Left cardiac atrium (tissue), 4 donors: ENCODE results near the gene PLCL1. TPM values are rescaled to one million over a fixed set of nuclear protein-coding genes. Genes with fewer than 3 reads are reported as not detected.

Experiments
- ATAC-seq, 2 donors: fragments of 200-7000 bp; cut with Tn5 transposase; one replicate each; pipeline ENCODE4 v1.9.1; 2020; ENCODE audit warnings: mild to moderate bottlenecking in 2 of 2, moderate library complexity in 2 of 2
- DNase-seq: peaks from one replicate; pipeline ENCODE4 v3.0.0-alpha.2; 2020
- intact Hi-C, 2 donors: fragments of 100-400 bp; cut with DNase I; formaldehyde crosslinking; loops; one replicate each; pipeline versions ENCODE4 v1.14.1 to v1.15.1; 2022 to 2023
- total RNA-seq, 2 donors: library from RNA; stranded (reverse); fragmentation: NEBNext Ultra II Directional; extraction: Animal tissue kit (Norgen Biotek cat#: 25700); gene quantifications; one replicate each; pipeline ENCODE4 v1.2.1, GENCODE V29; 2021
- donor health status: DM: no; HTN: yes; CAD: no.
- donor health status: DM: no; HTN: yes; CAD: no; lungs with severe emphysema.
- donor health status: DM: yes; HTN: yes; CAD: no.
- donor health status: Dilated cardiomyopathy.

Gene PLCL1
- total RNA-seq, 2 donors from 2014 or later: 17.7 to 19.1 TPM

- ATAC-seq (no peak), DNase-seq (no peak)
- intact Hi-C loops: no loop called here
These were observed 67.5 kb downstream of the PLCL1 start for GRCh38 chr2:197871780-197872456.

- intact Hi-C loops: no loop called here
- DNase-seq (no peak), ATAC-seq (peak; percentile 34 to 55)
These were observed 68.9 kb downstream of the PLCL1 start for GRCh38 chr2:197873293-197873701.

- ATAC-seq: peak in 1 of 2 donors; percentile 23
- DNase-seq: no peak
- intact Hi-C loops: no loop called here
These were observed 71.4 kb downstream of the PLCL1 start for GRCh38 chr2:197875763-197876162.

GRCh38 chr2:197876524-197876923 is 72.1 kb downstream of the PLCL1 start:
- intact Hi-C loops: no loop called here
- ATAC-seq: no peak
- DNase-seq: no peak

GRCh38 chr2:197877038-197877437 is 72.6 kb downstream of the PLCL1 start:
- intact Hi-C loops: no loop called here

GRCh38 chr2:197878792-197879191 is 74.4 kb downstream of the PLCL1 start:
- peak; percentile 38 to 42 for ATAC-seq

More at GRCh38 chr2:197877038-197877437, 72.6 kb downstream of the PLCL1 start:
- no peak for DNase-seq
- no peak for ATAC-seq

GRCh38 chr2:197879812-197880408 is 75.5 kb downstream of the PLCL1 start:
- ATAC-seq: peak in 1 of 2 donors; percentile 46
- no peak for DNase-seq
- intact Hi-C loops: loop anchor here in 1 of 2 donors (10.0 kb wide), 1 partner anchor 75 kb away; the partner anchor contains the start of gene PLCL1

More at GRCh38 chr2:197878792-197879191, 74.4 kb downstream of the PLCL1 start:
- intact Hi-C loops: no loop called here
- DNase-seq: no peak

- DNase-seq (no peak), ATAC-seq (peak in 1 of 2 donors; percentile 45)
- intact Hi-C loops: loop anchor here in 1 of 2 donors (10.0 kb wide), 1 partner anchor 79 kb away; the partner anchor contains the start of gene PLCL1
These were observed 79.1 kb downstream of the PLCL1 start for GRCh38 chr2:197883354-197884032.

GRCh38 chr2:197884252-197884651 is 79.9 kb downstream of the PLCL1 start:
- no peak for ATAC-seq
- no peak for DNase-seq
- intact Hi-C loops: loop anchor here in 1 of 2 donors (10.0 kb wide), 1 partner anchor 79 kb away; the partner anchor contains the start of gene PLCL1

- ATAC-seq: no peak
- DNase-seq: no peak
- intact Hi-C loops: loop anchor here in 1 of 2 donors (10.0 kb wide), 1 partner anchor 80 kb away; the partner anchor contains the start of gene PLCL1
These were observed 80.7 kb downstream of the PLCL1 start for GRCh38 chr2:197885126-197885525.

- no peak for ATAC-seq
- no peak for DNase-seq
- intact Hi-C loops: loop anchor here in 1 of 2 donors (10.0 kb wide), 1 partner anchor 81 kb away; the partner anchor contains the start of gene PLCL1
These were observed 81.2 kb downstream of the PLCL1 start for GRCh38 chr2:197885587-197885986.

GRCh38 chr2:197888321-197888720 is 83.9 kb downstream of the PLCL1 start:
- no peak for DNase-seq
- intact Hi-C loops: loop anchor here in 1 of 2 donors (10.0 kb wide), 1 partner anchor 84 kb away; the partner anchor contains the start of gene PLCL1
- no peak for ATAC-seq

GRCh38 chr2:197889041-197889440 is 84.6 kb downstream of the PLCL1 start:
- intact Hi-C loops: loop anchor here in 1 of 2 donors (10.0 kb wide), 1 partner anchor 84 kb away; the partner anchor contains the start of gene PLCL1
- peak in 1 of 2 donors; percentile 59 for ATAC-seq
- DNase-seq: no peak

GRCh38 chr2:197890168-197890567 is 85.8 kb downstream of the PLCL1 start:
- ATAC-seq (no peak), DNase-seq (no peak)
- intact Hi-C loops: no loop called here

- DNase-seq (no peak), ATAC-seq (no peak)
- intact Hi-C loops: no loop called here
These were observed 87.6 kb downstream of the PLCL1 start for GRCh38 chr2:197891897-197892442.

GRCh38 chr2:197893403-197894177 is 89.2 kb downstream of the PLCL1 start:
- intact Hi-C loops: no loop called here
- ATAC-seq (peak; percentile 84 to 87), DNase-seq (peak; percentile 27)

GRCh38 chr2:197894751-197895274 is 90.4 kb downstream of the PLCL1 start:
- intact Hi-C loops: no loop called here
- no peak for ATAC-seq
- DNase-seq: no peak

- ATAC-seq (no peak), DNase-seq (no peak)
- intact Hi-C loops: no loop called here
These were observed 93.7 kb downstream of the PLCL1 start for GRCh38 chr2:197897960-197898678.
